ENCODE results near the gene FBXL5.

FBXL5 gene

GRCh38 chr4:15675356-15675755 lies 20.2 kb upstream of the FBXL5 start:
- DNase-seq, result no peak

GRCh38 chr4:15674926-15675325 lies 19.8 kb upstream of the FBXL5 start:
- no peak for DNase-seq

- DNase-seq, result no peak
These were observed 18.9 kb upstream of the FBXL5 start for GRCh38 chr4:15674046-15674445.

- DNase-seq, result no peak
These were observed 18.2 kb upstream of the FBXL5 start for GRCh38 chr4:15673337-15673736.

- no peak for DNase-seq
These were observed 16.9 kb upstream of the FBXL5 start for GRCh38 chr4:15672101-15672500.

- no peak for DNase-seq
These were observed 15.4 kb upstream of the FBXL5 start for GRCh38 chr4:15670576-15670975.

- no peak for DNase-seq
These were observed 13.6 kb upstream of the FBXL5 start for GRCh38 chr4:15668566-15669435.

GRCh38 chr4:15667006-15667405 lies 11.8 kb upstream of the FBXL5 start:
- no peak for DNase-seq

GRCh38 chr4:15665753-15666365 lies 10.7 kb upstream of the FBXL5 start:
- no peak for DNase-seq

GRCh38 chr4:15659768-15660570 lies 4.8 kb upstream of the FBXL5 start:
- no peak for DNase-seq

GRCh38 chr4:15658781-15659180 lies 3.6 kb upstream of the FBXL5 start:
- no peak for DNase-seq

GRCh38 chr4:15658136-15658770 lies 3.1 kb upstream of the FBXL5 start:
- no peak for DNase-seq

GRCh38 chr4:15657366-15657765 lies 2.2 kb upstream of the FBXL5 start:
- DNase-seq, result no peak

- no peak for DNase-seq
These were observed 897 bp upstream of the FBXL5 start for GRCh38 chr4:15656038-15656470.

- DNase-seq, result peak; percentile 1 to 48 (median 14)
These were observed 449 bp downstream of the FBXL5 start for GRCh38 chr4:15654593-15655222.

- no peak for DNase-seq
These were observed 1.1 kb downstream of the FBXL5 start for GRCh38 chr4:15653864-15654592.

- no peak for DNase-seq
These were observed 1.7 kb downstream of the FBXL5 start for GRCh38 chr4:15653420-15653819.

GRCh38 chr4:15652841-15653240 lies 2.3 kb downstream of the FBXL5 start:
- no peak for DNase-seq

- DNase-seq, result no peak
These were observed 3.0 kb downstream of the FBXL5 start for GRCh38 chr4:15652191-15652590.

- no peak for DNase-seq
These were observed 3.5 kb downstream of the FBXL5 start for GRCh38 chr4:15651676-15652075.

- DNase-seq, result peak in 3 of 4 experiments; percentile 3 to 25 (median 9)
These were observed 5.1 kb downstream of the FBXL5 start for GRCh38 chr4:15649914-15650545.

All from activated CD4-positive, CD25-positive, alpha-beta regulatory T cell (primary cell).